K562 (cell line): Measurements from ENCODE around the gene IQCM. TPM values are rescaled to one million over a fixed set of nuclear protein-coding genes. Genes with fewer than 3 reads are reported as not detected.

Experiments used
- ATAC-seq: fragments of 200-7000 bp; cut with Tn5 transposase; 3 replicates; pipeline ENCODE4 v1.9.1; 2020; ENCODE audit warnings: moderate library complexity
- BruUV-seq: library from RNA; stranded (reverse); fragments of 400-500 nt; replicated peaks from 2 replicates; lab custom pipeline; 2021; lab: Mats Ljungman, UMichigan
- CTCF ChIA-PET: fragments of 300-600 bp; formaldehyde crosslinking; extraction: SDS; loops from one replicate; lab custom pipeline; 2021; ENCODE audit warnings: low intra/inter-chr PET ratio; lab: Yijun Ruan, JAX
- POLR2A ChIA-PET: fragments of 300-600, 350-650 bp; sonication (Branson Sonifier 250); formaldehyde crosslinking; extraction: SDS; loops from one replicate; lab custom pipeline; 2021; ENCODE audit warnings: antibody characterized with exemption, inconsistent platforms; lab: Yijun Ruan, JAX
- DNase-seq, 4 experiments: peaks; one replicate each; pipeline versions ENCODE4 v3.0.0 to v3.0.0-alpha.2; 2011 to 2018; ENCODE audit warnings: low spot score in 3 of 4, mixed read lengths in 3 of 4; ENCODE audit errors: extremely low read depth in 1 of 4
- FAIRE-seq: peaks from 2 replicates; lab custom pipeline; 2011; peaks lifted over from hg19 to GRCh38; lab: Jason Lieb, UNC
- H2AFZ ChIP-seq: 2 replicates; pipeline ENCODE4 v1.6.0; 2011; ENCODE audit warnings: low read depth, low read length, control low read depth, inconsistent platforms
- H3K27ac ChIP-seq: fragments of 200-600 bp; 3 replicates; pipeline ENCODE4 v1.8.0; 2011; ENCODE audit warnings: low read depth, mild to moderate bottlenecking, control low read depth, inconsistent platforms, low read length, moderate library complexity, mixed read lengths; ENCODE audit errors: extremely low read depth
- H3K27me3 ChIP-seq, 2 experiments: fragments of 300-600 bp in 1 of 2; 2 replicates in 1 of 2; 3 replicates in 1 of 2; pipeline versions ENCODE4 v1.6.0 to v1.8.0; 2011; ENCODE audit warnings: inconsistent platforms in 2 of 2, low read length in 2 of 2, mild to moderate bottlenecking in 1 of 2, mixed read lengths in 1 of 2, moderate library complexity in 1 of 2; ENCODE audit not compliant: control insufficient read depth in 2 of 2, insufficient read depth in 2 of 2
- H3K36me3 ChIP-seq: fragments of 300-600 bp; 3 replicates; pipeline ENCODE4 v1.8.0; 2011; ENCODE audit warnings: mild to moderate bottlenecking, low read length, inconsistent platforms; ENCODE audit not compliant: control insufficient read depth, insufficient read depth
- H3K4me1 ChIP-seq, 2 experiments: fragments of 200-600 bp in 1 of 2; replicated peaks in 1 of 2; 2 replicates in 1 of 2; 3 replicates in 1 of 2; pipeline versions ENCODE4 v1.5.1 to v1.8.0; 2011; ENCODE audit warnings: inconsistent platforms in 2 of 2, low read length in 2 of 2, mild to moderate bottlenecking in 1 of 2, mixed read lengths in 1 of 2, moderate library complexity in 1 of 2; ENCODE audit not compliant: control insufficient read depth in 2 of 2, insufficient read depth in 2 of 2
- H3K4me2 ChIP-seq: 2 replicates; pipeline ENCODE4 v1.6.1; 2011; ENCODE audit warnings: low read length, control low read depth, inconsistent platforms, mixed read lengths; ENCODE audit not compliant: insufficient read depth
- H3K4me3 ChIP-seq: fragments of 200-600 bp; sonication (generic), shearing (Covaris generic); 2 replicates; pipeline ENCODE4 v1.5.1; 2016; ENCODE audit warnings: control low read depth, inconsistent platforms
- H3K79me2 ChIP-seq: fragments of 200-600 bp; 3 replicates; pipeline ENCODE4 v1.8.0; 2011; ENCODE audit warnings: low read length, inconsistent platforms; ENCODE audit not compliant: control insufficient read depth, insufficient read depth
- H3K9ac ChIP-seq, 2 experiments: 2 replicates each; pipeline versions ENCODE4 v1.6.0 to v1.6.1; 2011; ENCODE audit warnings: low read depth in 2 of 2, low read length in 2 of 2, control low read depth in 1 of 2, inconsistent platforms in 1 of 2, mild to moderate bottlenecking in 1 of 2, mixed read lengths in 1 of 2; ENCODE audit not compliant: insufficient read depth in 1 of 2
- H3K9me1 ChIP-seq: one replicate; pipeline ENCODE4 v1.6.0; 2011; ENCODE audit warnings: inconsistent platforms, mild to moderate bottlenecking, low read length, moderate library complexity; ENCODE audit not compliant: control insufficient read depth, insufficient read depth
- H3K9me3 ChIP-seq: replicated peaks from 2 replicates; pipeline ENCODE4 v1.5.1; 2011; ENCODE audit warnings: low read depth, low read length, inconsistent platforms; ENCODE audit not compliant: control insufficient read depth, insufficient read depth
- H4K20me1 ChIP-seq: replicated peaks from 2 replicates; pipeline ENCODE4 v1.6.1; 2011; ENCODE audit warnings: low read length, inconsistent platforms, mixed read lengths; ENCODE audit not compliant: control insufficient read depth, insufficient read depth
- ASH1L ChIP-seq: fragments of 450-650 bp; IDR thresholded peaks from 2 replicates; pipeline ENCODE4 v1.6.1; 2018; ENCODE audit warnings: borderline replicate concordance, mild to moderate bottlenecking, low read depth; ENCODE audit not compliant: partially characterized antibody
- ESRRB ChIP-seq: fragments of 250-450 bp; sonication (Bioruptor Pico); IDR thresholded peaks from 2 replicates; pipeline ENCODE4 v1.5.0; 2020; ENCODE audit warnings: mild to moderate bottlenecking, moderate library complexity, borderline replicate concordance
- L3MBTL2 ChIP-seq: fragments of 450-650 bp; IDR thresholded peaks from 2 replicates; pipeline ENCODE4 v1.6.1; 2016; ENCODE audit warnings: mild to moderate bottlenecking, moderate library complexity
- PHF20 ChIP-seq: fragments of 450-650 bp; IDR thresholded peaks from 2 replicates; pipeline ENCODE4 v1.6.1; 2018; ENCODE audit not compliant: partially characterized antibody
- PHTF2 ChIP-seq: fragments of 250-450 bp; sonication (Bioruptor Pico); IDR thresholded peaks from 2 replicates; pipeline ENCODE4 v1.5.0; 2021; ENCODE audit warnings: mild to moderate bottlenecking
- PML ChIP-seq: IDR thresholded peaks from 2 replicates; pipeline ENCODE4 v1.6.1; 2012; ENCODE audit warnings: low read length, inconsistent platforms
- RBFOX2 ChIP-seq: fragments of 200-400 bp; formaldehyde crosslinking; IDR thresholded peaks from 2 replicates; pipeline ENCODE4 v1.6.1; 2017; ENCODE audit warnings: low read depth, mild to moderate bottlenecking, low read length, moderate library complexity
- SREBF1 ChIP-seq: fragments of 150-350 bp; IDR thresholded peaks from 2 replicates; pipeline ENCODE4 v1.6.1; 2014; ENCODE audit warnings: antibody characterized with exemption, low read depth, low read length, borderline replicate concordance
- XRCC4 ChIP-seq: IDR thresholded peaks from one replicate; pipeline ENCODE4 v1.6.1; 2011; ENCODE audit not compliant: insufficient read depth, insufficient read length; ENCODE audit errors: extremely low read depth
- WGBS: fragments of 100-300 bp; shearing (Covaris generic); methylation state at CpG from one replicate; pipeline ENCODE4 v1.1.6; 2016; ENCODE audit warnings: low coverage, mixed read lengths; ENCODE audit not compliant: insufficient coverage; ENCODE audit errors: missing lambda C conversion rate; 5-methylcytosine and 5-hydroxymethylcytosine counted together
- in situ Hi-C: fragments of 300-500 bp; cut with MboI; formaldehyde crosslinking; loops from 4 replicates; pipeline ENCODE4 v1.15.0; 2018; ENCODE audit warnings: inconsistent platforms, mixed read lengths
- intact Hi-C: fragments of 100-400 bp; cut with micrococcal nuclease; formaldehyde crosslinking; loops from 2 replicates; pipeline ENCODE4 v1.14.2; 2022
- polyA plus RNA-seq, 8 experiments: library from polyadenylated mRNA; depleted of rRNA in 4 of 8; stranded (reverse) in 5 of 8; unstranded in 3 of 8; fragments of >200 nt; fragmentation: Nextera tagmentation in 2 of 8; fragmentation: Illumina TruSeq in 1 of 8; extraction: Ambion mirVana in 2 of 8; extraction: Trizol in 1 of 8; gene quantifications; 2 replicates each; pipeline versions ENCODE4 v1.2.1 to v1.2.3, GENCODE V29; 2011 to 2014; ENCODE audit warnings: inconsistent platforms in 1 of 8, missing spikeins in 1 of 8
- total RNA-seq, 7 experiments: library from RNA; depleted of rRNA in 6 of 7; stranded (reverse); fragments of >200 nt in 6 of 7; fragmentation: Illumina TruSeq in 2 of 7; extraction: Trizol in 2 of 7; gene quantifications; 2 replicates each; pipeline versions ENCODE4 v1.2.1 to v1.2.3, GENCODE V29; 2011 to 2021; ENCODE audit warnings: low replicate concordance in 1 of 7
- TF ChIP-seq, protein P1 (sequence below): fragments of 250-450 bp; sonication (Bioruptor Pico); IDR thresholded peaks from 2 replicates; pipeline ENCODE4 v1.8.0; 2022; ENCODE audit warnings: inconsistent platforms

IQCM gene
- total and polyA plus RNA-seq, 9 of the 15 experiments (the other 6 are each of a cell fraction or from before 2014, with no cell fraction given): not detected

DNA sequence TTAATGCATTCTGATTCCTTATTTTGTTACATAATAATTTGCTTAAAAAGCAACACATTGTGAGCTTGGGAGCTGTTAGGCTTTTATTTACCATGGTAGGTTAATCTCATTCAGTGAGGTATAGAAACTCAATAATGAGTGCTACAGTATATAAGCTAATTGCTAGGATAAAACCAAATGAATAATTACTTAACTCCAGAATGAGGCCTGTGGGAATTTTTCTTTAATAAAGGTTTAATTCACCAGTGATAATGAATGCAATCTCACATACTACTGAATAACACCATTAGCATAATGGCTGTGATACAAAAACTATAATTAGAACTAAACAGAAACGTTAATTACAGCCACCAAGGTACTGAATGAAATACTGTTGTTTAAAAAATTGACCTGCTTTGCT is 326.3 kb downstream of the IQCM start:
- BruUV-seq: no TSS peak
- POLR2A ChIA-PET: no interaction called here

More for the DNA sequence above, 326.3 kb downstream of the IQCM start:
- no peak for ATAC-seq
- no peaks in the 10 kb centered on the region for H4K20me1 ChIP-seq
- H3K4me2 ChIP-seq: no peak overlapping the region
- H2AFZ ChIP-seq: no peak overlapping the region
- no peaks in the 10 kb centered on the region for H3K27me3 ChIP-seq
- H3K9me3 ChIP-seq: no peaks in the 10 kb centered on the region
- TF ChIP-seq XRCC4 (no peak), PHTF2 (CRISPR knock-in tag) (no peak), PHF20 (no peak), ASH1L (no peak), ESRRB (CRISPR knock-in tag) (no peak), L3MBTL2 (no peak), SREBF1 (no peak), RBFOX2 (no peak), PML (no peak)
- TF ChIP-seq, protein P1, sequence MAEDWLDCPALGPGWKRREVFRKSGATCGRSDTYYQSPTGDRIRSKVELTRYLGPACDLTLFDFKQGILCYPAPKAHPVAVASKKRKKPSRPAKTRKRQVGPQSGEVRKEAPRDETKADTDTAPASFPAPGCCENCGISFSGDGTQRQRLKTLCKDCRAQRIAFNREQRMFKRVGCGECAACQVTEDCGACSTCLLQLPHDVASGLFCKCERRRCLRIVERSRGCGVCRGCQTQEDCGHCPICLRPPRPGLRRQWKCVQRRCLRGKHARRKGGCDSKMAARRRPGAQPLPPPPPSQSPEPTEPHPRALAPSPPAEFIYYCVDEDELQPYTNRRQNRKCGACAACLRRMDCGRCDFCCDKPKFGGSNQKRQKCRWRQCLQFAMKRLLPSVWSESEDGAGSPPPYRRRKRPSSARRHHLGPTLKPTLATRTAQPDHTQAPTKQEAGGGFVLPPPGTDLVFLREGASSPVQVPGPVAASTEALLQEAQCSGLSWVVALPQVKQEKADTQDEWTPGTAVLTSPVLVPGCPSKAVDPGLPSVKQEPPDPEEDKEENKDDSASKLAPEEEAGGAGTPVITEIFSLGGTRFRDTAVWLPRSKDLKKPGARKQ: no peak
- no peak for FAIRE-seq
- no peaks in the 10 kb centered on the region for H3K36me3 ChIP-seq
- no peak overlapping the region for H3K9ac ChIP-seq
- in situ Hi-C loops: no loop called here
- no peak overlapping the region for H3K27ac ChIP-seq
- intact Hi-C loops: no loop called here
- CTCF ChIA-PET: no interaction called here
- DNase-seq: no peak
- WGBS: 0% methylated on average over 1 of the region's 1 CpG
- no peaks in the 10 kb centered on the region for H3K79me2 ChIP-seq
- no peaks in the 10 kb centered on the region for H3K9me1 ChIP-seq
- no peaks in the 10 kb centered on the region for H3K4me1 ChIP-seq
- no peak overlapping the region for H3K4me3 ChIP-seq
